Stimulated activated CD4-positive, alpha-beta T cell treated with anti-CD3 and anti-CD28 coated beads, Interleukin-12 subunit alpha, Interleukin-12 subunit beta, amount 100 ng/mL, for 4 hours (primary cell): ENCODE measurements around the gene TEKT1.
"Not testable (repeated sequence)": the region's sequence is repeated elsewhere in the genome, so short reads cannot be mapped to it uniquely, and the experiment has no call there.

ENCODE experiments used
- DNase-seq: peaks from one replicate; pipeline ENCODE4 v3.0.0-alpha.2; 2020

TEKT1 gene

DNA sequence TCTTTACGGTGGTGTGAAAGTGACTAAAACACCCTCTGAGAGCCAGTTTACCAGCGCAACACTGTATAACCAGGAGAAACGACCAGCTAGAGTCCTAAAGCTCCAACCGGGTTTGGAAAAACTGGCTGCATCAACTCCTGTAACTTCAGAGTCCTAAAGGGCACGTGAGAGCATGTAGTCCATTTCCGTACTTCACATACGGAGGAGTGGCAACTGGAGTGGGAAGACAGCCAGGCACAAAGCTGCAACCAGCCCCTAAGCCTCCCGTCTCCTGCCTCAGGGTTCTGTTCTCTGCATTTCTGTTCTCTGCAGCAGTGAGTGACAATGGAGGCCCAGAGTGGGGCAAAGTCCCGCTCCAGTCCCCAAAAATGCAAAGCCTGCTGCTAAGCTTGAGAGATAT lies 19.2 kb downstream of the TEKT1 start:
- no peak for DNase-seq

DNA sequence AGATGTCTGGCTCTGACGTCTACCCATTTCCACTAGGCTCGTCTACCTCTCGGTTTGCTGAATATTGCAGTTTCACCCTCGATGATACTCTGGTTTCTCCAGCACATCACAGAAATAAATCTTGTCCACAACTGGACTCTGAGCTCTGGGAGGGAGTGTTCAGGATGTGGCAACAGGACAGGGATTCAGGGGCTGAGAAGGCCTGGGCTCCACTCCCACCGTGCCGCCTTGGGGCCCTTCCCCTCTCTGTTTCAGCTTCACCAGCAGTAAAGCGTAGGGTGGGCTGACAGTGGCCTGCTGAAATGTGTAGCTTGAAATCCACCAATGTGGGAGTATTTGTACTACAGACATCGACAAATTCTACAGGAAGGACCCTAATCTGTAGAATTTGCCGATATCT lies 20.0 kb downstream of the TEKT1 start:
- no peak for DNase-seq

DNA sequence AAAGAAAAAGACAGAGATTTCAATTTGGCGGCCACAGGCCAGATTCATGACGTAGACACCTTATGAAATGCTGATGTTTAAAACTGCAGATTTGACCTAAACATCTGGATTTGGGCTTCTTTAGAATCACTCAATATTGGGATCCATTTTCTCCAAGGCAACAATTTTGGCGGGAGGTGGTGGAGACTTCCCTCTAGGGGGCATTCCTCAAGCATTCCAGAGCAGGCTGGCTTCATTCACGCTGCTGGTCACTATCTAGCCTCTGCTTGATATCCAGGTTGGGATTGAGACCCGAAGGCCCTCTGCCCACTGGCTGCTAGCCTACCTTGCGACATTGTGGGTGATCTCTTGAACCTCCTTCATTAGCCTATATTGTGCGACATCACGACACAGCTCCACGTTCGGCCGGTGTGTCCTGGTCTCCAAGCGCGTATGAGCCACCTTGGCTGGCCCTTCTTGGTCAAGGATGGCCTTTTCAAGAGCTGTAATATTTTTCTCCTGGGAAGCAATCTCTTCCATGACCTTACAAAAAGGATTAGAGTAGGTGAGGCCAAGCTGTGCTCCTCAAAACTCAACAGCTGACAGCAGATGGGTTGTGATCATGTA lies 31.0 kb downstream of the TEKT1 start:
- peak; percentile 15 for DNase-seq

DNA sequence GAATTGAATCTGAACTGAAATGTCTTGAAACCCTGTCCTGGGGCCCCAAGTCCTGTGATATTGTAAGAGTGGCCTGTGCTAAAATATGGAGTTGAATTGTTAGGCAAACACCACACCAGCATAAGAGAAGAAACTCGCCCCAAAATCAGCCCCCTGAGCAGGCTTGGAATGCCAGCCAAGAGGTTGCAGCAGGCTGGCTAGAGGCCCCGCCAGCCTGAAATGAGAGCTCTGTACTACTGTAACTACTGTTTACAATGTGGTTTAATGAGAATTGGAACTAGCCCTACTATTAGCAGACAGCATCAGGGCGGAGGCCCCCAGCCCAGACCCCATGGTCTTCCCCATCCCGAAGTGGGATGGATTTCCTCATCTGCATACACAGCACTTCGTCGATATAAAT lies 31.8 kb downstream of the TEKT1 start:
- no peak for DNase-seq

DNA sequence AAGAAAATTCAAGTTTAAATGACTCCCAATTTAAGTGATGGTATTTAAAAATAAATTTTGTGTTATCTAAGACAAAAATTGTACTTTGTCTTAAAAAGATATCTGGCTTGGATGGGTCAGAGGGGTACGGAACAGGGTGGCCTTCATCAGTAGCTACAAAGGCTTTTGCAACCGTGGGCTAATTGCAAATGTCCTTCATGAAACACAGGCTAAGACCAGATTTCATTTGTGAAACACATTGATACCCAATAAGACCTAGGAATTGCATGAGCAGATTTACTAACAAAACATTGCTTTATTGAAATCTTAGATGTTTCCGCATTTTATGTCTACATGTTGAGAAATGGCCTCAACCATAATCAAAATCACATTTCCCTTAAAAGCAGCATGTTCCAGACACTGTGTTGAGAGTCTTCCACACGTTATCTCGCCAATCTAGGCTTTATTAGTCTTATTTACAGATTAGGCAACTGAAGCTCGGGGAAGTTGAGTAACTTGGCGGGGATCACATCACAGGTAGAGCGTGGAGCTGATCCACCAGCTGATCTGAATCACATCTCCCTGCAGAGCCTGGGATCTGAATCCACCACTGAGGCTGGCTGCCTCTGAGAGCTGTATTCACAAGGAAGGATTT lies 33.7 kb downstream of the TEKT1 start:
- DNase-seq: no peak

GRCh38 chr17:6796887-6797490 lies 34.5 kb downstream of the TEKT1 start:
- DNase-seq: no peak

GRCh38 chr17:6796017-6796886 lies 35.3 kb downstream of the TEKT1 start:
- no peak for DNase-seq

GRCh38 chr17:6793748-6794493 lies 37.6 kb downstream of the TEKT1 start:
- DNase-seq: no peak

GRCh38 chr17:6789146-6789545 lies 42.4 kb downstream of the TEKT1 start:
- no peak for DNase-seq

- no peak for DNase-seq
Observed at GRCh38 chr17:6787081-6787693, 44.3 kb downstream of the TEKT1 start.

DNA sequence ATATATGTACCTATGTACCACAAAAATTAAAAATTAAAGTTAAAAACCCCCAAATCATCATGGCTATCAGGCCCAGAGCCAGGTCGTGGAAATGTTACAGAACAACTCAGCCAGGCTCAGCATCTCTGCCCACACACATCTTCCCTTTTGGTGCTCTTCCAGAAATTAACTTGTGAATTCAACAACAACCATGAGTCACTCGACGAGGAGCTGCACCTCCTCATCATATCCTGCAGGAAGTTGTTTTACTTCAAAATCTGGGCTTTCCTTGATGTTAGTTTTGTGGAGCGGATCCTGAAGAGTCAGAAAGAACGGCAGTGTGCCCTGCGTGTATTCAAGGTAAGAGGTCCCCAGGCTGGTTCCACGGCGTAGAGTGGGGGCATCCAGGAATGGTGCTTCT lies 44.9 kb downstream of the TEKT1 start:
- DNase-seq: no peak

- no peak for DNase-seq
Observed at GRCh38 chr17:6782244-6782643, 49.3 kb downstream of the TEKT1 start.

GRCh38 chr17:6780886-6781285 lies 50.6 kb downstream of the TEKT1 start:
- DNase-seq: no peak

DNA sequence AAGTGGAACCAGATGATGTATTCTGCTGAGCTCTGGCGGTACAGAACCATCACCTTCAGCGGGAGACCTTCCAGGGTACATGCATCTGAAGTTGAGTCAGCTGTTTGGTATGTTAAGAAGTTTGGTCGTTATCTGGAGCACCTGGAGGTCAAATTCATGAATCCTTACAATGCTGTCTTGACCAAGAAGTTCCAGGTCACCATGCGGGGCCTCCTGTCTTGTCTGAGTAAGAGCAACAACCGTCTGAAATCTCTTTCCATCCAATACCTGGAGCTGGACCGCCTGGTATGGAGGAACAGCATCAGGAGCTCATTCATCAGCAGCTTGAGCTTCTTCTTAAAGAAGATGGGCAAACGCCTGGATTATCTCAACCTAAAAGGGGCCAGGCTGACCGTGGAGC lies 51.5 kb downstream of the TEKT1 start:
- DNase-seq: no peak

GRCh38 chr17:6779411-6779810 lies 52.1 kb downstream of the TEKT1 start:
- DNase-seq: no peak

DNA sequence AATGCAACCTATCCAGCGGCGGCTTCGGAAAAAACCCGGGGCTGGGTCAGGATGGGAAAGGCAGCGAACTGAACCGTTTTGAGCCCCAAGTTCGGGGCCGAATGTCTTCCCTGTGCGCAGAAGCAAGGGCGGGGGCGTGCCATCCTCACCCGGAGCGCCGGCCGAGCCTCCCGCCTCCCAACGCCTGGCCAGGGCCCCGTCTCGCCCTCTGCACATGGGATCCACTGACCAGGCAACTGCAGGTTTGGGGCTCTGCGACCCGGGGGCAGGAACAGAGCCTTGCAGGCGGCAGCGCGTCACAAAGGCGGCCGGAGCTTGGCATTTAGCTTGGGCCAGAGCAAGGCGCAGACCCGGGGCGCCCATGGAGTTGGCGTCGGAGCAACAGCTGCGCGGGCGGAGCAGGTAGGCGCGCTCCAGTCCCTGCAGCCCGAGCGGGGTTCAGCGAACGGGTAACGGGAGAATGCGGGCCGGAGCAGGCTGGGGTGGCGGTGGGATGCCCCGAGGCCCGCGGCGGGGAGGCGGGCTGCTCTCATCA lies 55.6 kb downstream of the TEKT1 start, which contains the start of gene FBXO39:
FBXO39 (plus strand) TSS at position 345 of the 535 bp plus-strand sequence. CDS start 3,654 bp downstream, outside the sequence.
- DNase-seq: no peak

- DNase-seq: not testable (repeated sequence)
Observed at GRCh38 chr17:6774906-6775305, 56.6 kb downstream of the TEKT1 start.

- no peak for DNase-seq
Observed at GRCh38 chr17:6772016-6772415, 59.5 kb downstream of the TEKT1 start.

- DNase-seq: no peak
Observed at GRCh38 chr17:6768447-6768846, 63.1 kb downstream of the TEKT1 start.

DNA sequence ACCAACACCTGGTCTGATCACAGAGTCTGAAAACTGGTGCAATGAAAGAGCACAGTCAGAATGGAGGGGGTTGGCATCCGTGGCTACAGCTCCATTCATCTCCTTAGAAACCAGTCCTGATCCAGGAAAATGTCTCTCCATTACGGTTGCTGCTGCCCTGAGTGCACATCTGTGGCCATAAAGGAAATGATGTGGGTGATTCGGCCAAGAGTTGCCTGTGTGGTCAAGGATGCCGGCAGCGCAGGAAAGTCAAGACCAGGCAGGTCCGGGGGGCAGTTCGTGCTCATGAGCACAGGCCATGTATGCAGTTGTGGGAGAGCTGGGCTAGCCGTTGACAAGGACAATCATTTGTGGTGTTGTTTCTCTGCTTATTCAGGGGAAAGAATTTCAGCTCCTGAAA lies 69.8 kb downstream of the TEKT1 start:
- DNase-seq: no peak

DNA sequence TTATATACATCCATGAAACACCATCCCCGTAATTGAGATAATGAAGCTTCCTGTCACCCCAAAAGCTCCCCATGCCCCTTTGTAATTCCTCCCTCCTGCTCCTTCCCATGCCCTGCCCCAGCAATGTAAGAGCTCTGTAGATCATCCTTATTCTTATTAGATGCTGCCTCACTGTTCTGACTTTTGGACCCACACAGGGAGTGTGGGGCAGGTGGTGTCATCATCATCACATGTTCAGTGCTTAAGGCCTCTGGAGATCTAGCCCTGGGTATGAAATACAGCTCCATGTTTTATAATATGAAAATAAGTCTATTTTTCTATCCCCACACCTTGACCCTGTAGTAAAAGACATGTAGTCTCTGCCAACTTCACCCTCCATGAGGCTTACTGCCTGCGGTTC lies 73.8 kb downstream of the TEKT1 start:
- no peak for DNase-seq

DNA sequence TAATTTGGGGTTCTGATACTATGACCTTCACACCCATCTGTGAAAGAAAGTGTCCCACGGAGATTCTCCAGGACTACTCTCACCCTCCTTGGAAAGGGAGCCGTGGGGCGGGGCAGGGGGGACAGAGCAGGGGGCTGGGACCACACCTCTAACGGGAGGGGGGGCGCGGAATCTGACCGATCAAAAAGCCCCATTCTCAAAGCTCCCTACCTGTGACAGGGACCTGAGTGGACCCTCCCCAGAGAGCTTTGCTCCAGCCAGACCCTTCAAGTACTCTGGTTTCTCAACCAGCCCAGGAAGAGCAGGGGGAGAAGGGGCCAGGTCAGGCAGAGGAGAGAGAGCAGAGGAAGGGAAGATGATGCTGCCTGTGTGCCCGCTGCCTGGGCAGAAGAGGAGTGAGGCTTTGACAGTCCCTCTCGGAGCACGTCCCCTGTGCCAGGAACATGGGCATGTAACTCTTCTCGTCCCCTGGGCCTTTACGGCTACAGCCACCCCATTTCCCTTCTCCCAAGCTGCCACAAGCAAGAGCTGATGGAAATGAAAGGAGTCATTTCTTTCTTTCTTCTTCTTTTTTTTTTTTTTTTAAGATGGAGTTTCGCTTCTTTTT lies 75.0 kb downstream of the TEKT1 start:
- DNase-seq: no peak
